Endothelial cell of umbilical vein (primary cell): ENCODE results near the gene HSPBAP1. TPM values are rescaled to one million over a fixed set of nuclear protein-coding genes. Genes with fewer than 3 reads are reported as not detected.

Source experiments
- BruUV-seq: library from RNA; stranded (reverse); fragments of 400-500 nt; replicated peaks from 2 replicates; lab custom pipeline; 2021; lab: Mats Ljungman, UMichigan
- CTCF ChIA-PET: fragments of 300-600, 350-600 bp; sonication (Branson Sonifier 250); formaldehyde crosslinking; loops from one replicate; lab custom pipeline; 2021; ENCODE audit warnings: antibody characterized with exemption, inconsistent platforms; lab: Charles Lee
- POLR2A ChIA-PET: fragments of 300-600, 350-600 bp; sonication (Branson Sonifier 250); formaldehyde crosslinking; loops from one replicate; lab custom pipeline; 2021; ENCODE audit warnings: antibody characterized with exemption, inconsistent platforms; lab: Charles Lee
- DNase-seq: peaks from one replicate; pipeline ENCODE4 v3.0.0-alpha.2; 2011; ENCODE audit warnings: low read depth, low spot score
- FAIRE-seq: peaks from 2 replicates; lab custom pipeline; 2011; peaks lifted over from hg19 to GRCh38; lab: Jason Lieb, UNC
- H2AFZ ChIP-seq: 2 replicates; pipeline ENCODE4 v1.6.0; 2012; ENCODE audit warnings: low read depth, low read length, control low read depth, inconsistent platforms
- H3K27ac ChIP-seq: 2 replicates; pipeline ENCODE4 v1.5.1; 2011; ENCODE audit warnings: low read depth, mild to moderate bottlenecking, control low read depth, low read length, moderate library complexity; ENCODE audit not compliant: insufficient read depth
- H3K27me3 ChIP-seq, 2 experiments: 2 replicates each; pipeline versions ENCODE4 v1.6.0 to v1.6.1; 2011; ENCODE audit warnings: low read length in 2 of 2, mixed read lengths in 1 of 2; ENCODE audit not compliant: control insufficient read depth in 2 of 2, insufficient read depth in 2 of 2
- H3K36me3 ChIP-seq, 2 experiments: 2 replicates in 1 of 2; 3 replicates in 1 of 2; pipeline ENCODE4 v1.5.1; 2011; ENCODE audit warnings: low read length in 2 of 2, mild to moderate bottlenecking in 1 of 2, moderate library complexity in 1 of 2; ENCODE audit not compliant: control insufficient read depth in 2 of 2, insufficient read depth in 2 of 2; ENCODE audit errors: extremely low read depth in 1 of 2
- H3K4me1 ChIP-seq: 3 replicates; pipeline ENCODE4 v1.5.1; 2011; ENCODE audit warnings: mild to moderate bottlenecking, low read length; ENCODE audit not compliant: control insufficient read depth, insufficient read depth; ENCODE audit errors: extremely low read depth
- H3K4me2 ChIP-seq: 2 replicates; pipeline ENCODE4 v1.6.1; 2011; ENCODE audit warnings: low read length, control low read depth, mixed read lengths; ENCODE audit not compliant: insufficient read depth
- H3K4me3 ChIP-seq, 3 experiments: fragments of 200-600 bp in 1 of 3; sonication (generic), shearing (Covaris generic) in 1 of 3; replicated peaks in 1 of 3; 2 replicates each; pipeline ENCODE4 v1.5.1; 2011 to 2016; ENCODE audit warnings: control low read depth in 3 of 3, low read length in 3 of 3, mild to moderate bottlenecking in 2 of 3, inconsistent platforms in 1 of 3, low read depth in 1 of 3, moderate library complexity in 1 of 3; ENCODE audit not compliant: insufficient read depth in 1 of 3
- H3K79me2 ChIP-seq: 2 replicates; pipeline ENCODE4 v1.6.0; 2012; ENCODE audit warnings: low read length, inconsistent platforms; ENCODE audit not compliant: control insufficient read depth, insufficient read depth
- H3K9ac ChIP-seq: replicated peaks from 2 replicates; pipeline ENCODE3; 2011; ENCODE audit warnings: low read length, control low read depth; ENCODE audit not compliant: insufficient read depth; ENCODE audit errors: extremely low read depth
- H3K9me1 ChIP-seq: replicated peaks from 3 replicates; pipeline ENCODE4 v1.6.0; 2011; ENCODE audit warnings: mild to moderate bottlenecking, low read length; ENCODE audit not compliant: control insufficient read depth, insufficient read depth; ENCODE audit errors: extremely low read depth
- H3K9me3 ChIP-seq: replicated peaks from 2 replicates; pipeline ENCODE4 v1.5.1; 2012; ENCODE audit warnings: low read length, inconsistent platforms; ENCODE audit not compliant: control insufficient read depth, insufficient read depth
- H4K20me1 ChIP-seq: replicated peaks from 2 replicates; pipeline ENCODE3; 2011; ENCODE audit warnings: mild to moderate bottlenecking, low read length; ENCODE audit not compliant: control insufficient read depth, insufficient read depth; ENCODE audit errors: extremely low read depth
- CTCF ChIP-seq, 2 donors: IDR thresholded peaks; 1 replicate in 1 of 2; 2 replicates in 1 of 2; pipeline ENCODE4 v1.5.1; 2011; ENCODE audit warnings: low read length in 2 of 2, mild to moderate bottlenecking in 2 of 2, moderate library complexity in 2 of 2, control low read depth in 1 of 2, inconsistent platforms in 1 of 2, low read depth in 1 of 2; ENCODE audit not compliant: insufficient read depth in 1 of 2; ENCODE audit errors: extremely low read depth in 1 of 2
- EZH2 ChIP-seq: IDR thresholded peaks from 2 replicates; pipeline ENCODE4 v1.6.1; 2012; ENCODE audit warnings: borderline replicate concordance, low read depth, mild to moderate bottlenecking, moderate library complexity, low read length, inconsistent platforms; ENCODE audit not compliant: severe bottlenecking
- FOS ChIP-seq: IDR thresholded peaks from 2 replicates; pipeline ENCODE4 v1.6.1; 2011; ENCODE audit warnings: mild to moderate bottlenecking, low read length, moderate library complexity, borderline replicate concordance; ENCODE audit not compliant: insufficient read depth
- GATA2 ChIP-seq: IDR thresholded peaks from 2 replicates; pipeline ENCODE4 v1.7.0; 2011; ENCODE audit warnings: low read depth, mild to moderate bottlenecking, moderate library complexity, mixed read lengths, low read length; ENCODE audit not compliant: insufficient read length, insufficient read depth
- JUN ChIP-seq: IDR thresholded peaks from 2 replicates; pipeline ENCODE4 v1.6.1; 2011; ENCODE audit warnings: borderline replicate concordance, low read depth; ENCODE audit not compliant: insufficient read length, insufficient read depth
- MYC ChIP-seq: IDR thresholded peaks from one replicate; pipeline ENCODE4 v1.6.1; 2011; ENCODE audit warnings: mild to moderate bottlenecking, low read depth, low read length
- POLR2A ChIP-seq: IDR thresholded peaks from 2 replicates; pipeline ENCODE4 v1.6.1; 2012; ENCODE audit warnings: low read depth, mild to moderate bottlenecking, control low read depth, low read length
- POLR2AphosphoS5 ChIP-seq: IDR thresholded peaks from 2 replicates; pipeline ENCODE4 v1.6.1; 2012; ENCODE audit warnings: low read depth, mild to moderate bottlenecking, control low read depth, low read length, moderate library complexity; ENCODE audit not compliant: insufficient read depth
- dilution Hi-C: fragments of 300-500 bp; cut with MboI; formaldehyde crosslinking; loops from one replicate; pipeline ENCODE4 v1.15.0; 2019; ENCODE audit warnings: low sequenced_read_pairs; ENCODE audit not compliant: extremely low pct_ligation_motif_present
- intact Hi-C: fragments of 100-400 bp; cut with micrococcal nuclease; formaldehyde crosslinking; loops from one replicate; pipeline ENCODE4 v1.10.0; 2022
- polyA plus RNA-seq, 4 experiments: library from polyadenylated mRNA; depleted of rRNA in 3 of 4; stranded (reverse) in 3 of 4; unstranded in 1 of 4; fragments of >200 nt; gene quantifications; 2 replicates each; pipeline versions ENCODE4 v1.2.1 to v1.2.3, GENCODE V29; 2011 to 2012; ENCODE audit warnings: missing spikeins in 1 of 4
- total RNA-seq: library from RNA; stranded (reverse); gene quantifications from 2 replicates; pipeline ENCODE4 v1.2.3, GENCODE V29; 2021
- TF ChIP-seq, protein P1 (sequence below): IDR thresholded peaks from 2 replicates; pipeline ENCODE4 v1.6.1; 2011; ENCODE audit not compliant: insufficient read depth, insufficient read length

HSPBAP1 gene
- total and polyA plus RNA-seq, 2 donors (not counting 3 experiments of a cell fraction or from before 2014, with no cell fraction given), result 5.3 to 10.6 TPM

- Histone ChIP-seq H3K27ac (no peak overlapping the region), H3K4me2 (no peak overlapping the region), H2AFZ (no peak overlapping the region), H3K4me1 (no peaks in the 10 kb centered on the region), H3K36me3 (peaks cover 0 to 2% of the 10 kb centered on the region in 2 experiments), H3K27me3 (no peaks in the 10 kb centered on the region), H3K9me1 (no peaks in the 10 kb centered on the region), H3K9me3 (no peaks in the 10 kb centered on the region), H3K79me2 (no peaks in the 10 kb centered on the region), H3K9ac (no peak overlapping the region), H3K4me3 (no peak overlapping the region), H4K20me1 (no peaks in the 10 kb centered on the region)
- TF ChIP-seq GATA2, result no peak
- TF ChIP-seq MYC, result no peak
- no peak for TF ChIP-seq POLR2A
- intact Hi-C loops, result no loop called here
- DNase-seq (no peak), FAIRE-seq (no peak)
- no TSS peak for BruUV-seq
- ChIA-PET POLR2A (no interaction called here), CTCF (interaction anchor here (0.7 to 2.3 kb wide), 3 partner anchors 9 to 30 kb away, joined by 3 to 6 read pairs (median 3); partner anchors contain the start of gene HSPBAP1)
- dilution Hi-C loops, result no loop called here
These were observed 9.2 kb downstream of the HSPBAP1 start for GRCh38 chr3:122784436-122784835.

- FAIRE-seq, result no peak
- dilution Hi-C loops, result no loop called here
- intact Hi-C loops, result no loop called here
- H3K4me2 ChIP-seq, result no peak overlapping the region
- H2AFZ ChIP-seq, result no peak overlapping the region
- no peaks in the 10 kb centered on the region for H4K20me1 ChIP-seq
- no peaks in the 10 kb centered on the region for H3K9me3 ChIP-seq
- H3K27ac ChIP-seq, result no peak overlapping the region
- CTCF ChIA-PET, result no interaction called here
- no peak overlapping the region for H3K4me3 ChIP-seq
- DNase-seq, result no peak
- no peaks in the 10 kb centered on the region for H3K9me1 ChIP-seq
- H3K79me2 ChIP-seq, result no peaks in the 10 kb centered on the region
- no TSS peak for BruUV-seq
- POLR2A ChIA-PET, result no interaction called here
- no peak for TF ChIP-seq MYC
- TF ChIP-seq, protein P1, sequence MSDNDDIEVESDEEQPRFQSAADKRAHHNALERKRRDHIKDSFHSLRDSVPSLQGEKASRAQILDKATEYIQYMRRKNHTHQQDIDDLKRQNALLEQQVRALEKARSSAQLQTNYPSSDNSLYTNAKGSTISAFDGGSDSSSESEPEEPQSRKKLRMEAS, result no peak
- no peak for TF ChIP-seq CTCF (IDR thresholded peaks at IDR 0.05; ENCODE audit: extremely low read depth in 1 of 2, insufficient read depth in 1 of 2, low read depth in 1 of 2, low read length in 2 of 2)
- TF ChIP-seq POLR2AphosphoS5, result no peak
- TF ChIP-seq POLR2A, result no peak
- TF ChIP-seq GATA2, result no peak
- TF ChIP-seq EZH2, result no peak
- no peak for TF ChIP-seq FOS
- no peak for TF ChIP-seq JUN
- no peaks in the 10 kb centered on the region for H3K4me1 ChIP-seq
- no peak overlapping the region for H3K9ac ChIP-seq
- peaks cover 0 to 2% of the 10 kb centered on the region in 2 experiments for H3K36me3 ChIP-seq
- H3K27me3 ChIP-seq, result no peaks in the 10 kb centered on the region
These were observed 10.8 kb downstream of the HSPBAP1 start for GRCh38 chr3:122782804-122783203.
